Aorta (tissue), 5 donors: ENCODE measurements around the gene RNF113B. TPM values are rescaled to one million over a fixed set of nuclear protein-coding genes. Genes with fewer than 3 reads are reported as not detected.

Experiments
- ATAC-seq: fragments of 200-7000 bp; cut with Tn5 transposase; one replicate; pipeline ENCODE4 v1.9.1; 2022; ENCODE audit warnings: moderate library complexity; ENCODE audit not compliant: low FRiP score
- DNase-seq, 2 donors: peaks; one replicate each; pipeline ENCODE4 v3.0.0-alpha.2; 2020
- H3K27ac ChIP-seq, 2 donors: one replicate each; pipeline ENCODE4 v1.5.1; 2013; ENCODE audit warnings: low read length in 2 of 2, mild to moderate bottlenecking in 2 of 2, moderate library complexity in 2 of 2, control low read depth in 1 of 2, inconsistent platforms in 1 of 2, low read depth in 1 of 2
- H3K27me3 ChIP-seq, 2 donors: one replicate each; pipeline ENCODE4 v1.6.1; 2013; ENCODE audit warnings: control low read depth in 1 of 2, low read length in 1 of 2, mild to moderate bottlenecking in 1 of 2, moderate library complexity in 1 of 2; ENCODE audit not compliant: insufficient read depth in 2 of 2, control insufficient read depth in 1 of 2
- H3K36me3 ChIP-seq, 2 donors: one replicate each; pipeline ENCODE4 v1.6.1; 2013; ENCODE audit warnings: control low read depth in 1 of 2, low read length in 1 of 2, mild to moderate bottlenecking in 1 of 2; ENCODE audit not compliant: insufficient read depth in 2 of 2, control insufficient read depth in 1 of 2
- H3K4me1 ChIP-seq, 2 donors: one replicate each; pipeline ENCODE4 v1.6.1; 2013; ENCODE audit warnings: low read length in 2 of 2, control low read depth in 1 of 2, mild to moderate bottlenecking in 1 of 2, moderate library complexity in 1 of 2; ENCODE audit not compliant: insufficient read depth in 2 of 2, control insufficient read depth in 1 of 2
- H3K4me3 ChIP-seq, 2 donors: one replicate each; pipeline ENCODE4 v1.5.1; 2013; ENCODE audit warnings: low read length in 2 of 2, control low read depth in 1 of 2, mild to moderate bottlenecking in 1 of 2
- H3K9me3 ChIP-seq: one replicate; pipeline ENCODE4 v1.6.1; 2013; ENCODE audit warnings: mild to moderate bottlenecking, low read length; ENCODE audit not compliant: control insufficient read depth
- WGBS, 2 donors: extraction: QIAGEN DNeasy Blood & Tissue Kit; methylation state at CpG; one replicate each; pipeline ENCODE4 v1.1.7; 2013; 5-methylcytosine and 5-hydroxymethylcytosine counted together
- intact Hi-C, 2 donors: fragments of 100-400 bp; cut with DNase I; formaldehyde crosslinking; loops; one replicate each; pipeline versions ENCODE4 v1.14.2 to v1.15.0; 2022
- long read RNA-seq, 2 donors: library from polyadenylated mRNA; unstranded; transcript quantifications; one replicate each; pipeline ENCODE4 v2.0.0, GENCODE V29; 2020 to 2021
- polyA plus RNA-seq, 2 donors: library from polyadenylated mRNA; stranded (reverse); fragments of 200-250 nt; gene quantifications; one replicate each; pipeline ENCODE4 v1.2.3, GENCODE V29; 2013
- total RNA-seq, 2 donors: library from RNA; stranded (reverse); fragmentation: NEBNext Ultra II Directional; extraction: Animal tissue kit (Norgen Biotek cat#: 25700); gene quantifications; one replicate each; pipeline ENCODE4 v1.2.1, GENCODE V29; 2021
- donor health status: healthy with polysubstance abuse.
- donor health status: Bipolar disorder and iron deficiency.
- donor health status: DM: no; HTN: no; CAD: no.
- donor health status: DM: no; HTN: no; CAD: no.
- donor health status: DM: yes; HTN: yes; CAD: no.

Gene RNF113B
- not detected for total RNA-seq
- polyA plus RNA-seq = not detected
- long read RNA-seq, donor 1 = 0 reads
- long read RNA-seq, donor 2 = 0 reads

DNA sequence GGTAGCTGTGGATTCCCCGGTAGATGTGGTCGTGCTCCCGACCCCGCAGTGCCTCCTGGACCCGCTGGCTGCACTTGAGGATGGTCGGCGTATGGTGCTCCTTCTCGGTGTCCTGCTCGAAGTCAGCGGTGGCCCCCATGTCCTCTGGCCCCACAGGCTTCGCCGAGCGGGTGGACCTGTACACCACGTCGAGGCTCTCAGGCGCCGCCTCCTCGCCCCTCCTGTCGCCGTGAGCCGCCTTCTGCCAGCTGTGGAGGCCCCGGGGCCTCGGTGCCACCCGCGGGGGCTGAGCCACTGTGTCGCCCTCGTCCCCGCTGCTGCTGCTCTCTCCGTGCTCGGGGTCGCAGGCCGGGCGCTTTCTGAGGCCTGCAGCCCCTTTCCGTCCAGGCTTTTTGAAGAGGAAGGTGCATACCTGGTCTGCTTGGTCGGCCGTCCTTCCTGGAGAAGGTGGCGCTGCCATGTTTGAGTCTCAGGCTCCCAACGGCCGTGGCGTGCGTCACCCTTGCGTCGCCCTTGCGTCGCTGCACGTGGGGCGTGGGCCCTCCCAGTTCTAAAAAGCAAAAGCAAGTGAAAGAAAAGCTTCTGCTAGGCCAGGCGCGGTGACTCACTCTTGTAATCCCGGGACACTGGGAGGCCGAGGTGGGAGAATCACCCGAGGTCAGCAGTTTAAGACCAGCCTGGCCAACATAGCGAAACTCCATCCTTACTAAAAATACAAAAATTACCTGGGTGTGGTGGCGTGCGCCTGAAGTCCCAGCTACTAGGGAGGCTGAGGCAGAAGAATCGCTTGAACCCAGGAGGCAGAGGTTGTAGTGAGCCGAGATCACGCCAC is at the start of gene RNF113B:
TSS of gene RNF113B (minus strand) at position 493 of the 832 bp plus-strand sequence. CDS start at position 460, 33 bp downstream.
- Histone ChIP-seq H3K9me3 (no peaks in the 10 kb centered on the region), H3K27ac (no peak within 1 kb of the TSS), H3K4me3 (no peak within 1 kb of the TSS), H3K4me1 (peaks cover 0 to 3% of the 10 kb centered on the region in 2 donors), H3K27me3 (no peaks in the 10 kb centered on the region), H3K36me3 (no peaks in the 10 kb centered on the region)
- DNase-seq (no peak), ATAC-seq (peak; percentile 40)
- intact Hi-C loops = no loop called here
- WGBS, 2 donors = 95% methylated on average over 54 to 58 of the region's 58 CpGs

DNA sequence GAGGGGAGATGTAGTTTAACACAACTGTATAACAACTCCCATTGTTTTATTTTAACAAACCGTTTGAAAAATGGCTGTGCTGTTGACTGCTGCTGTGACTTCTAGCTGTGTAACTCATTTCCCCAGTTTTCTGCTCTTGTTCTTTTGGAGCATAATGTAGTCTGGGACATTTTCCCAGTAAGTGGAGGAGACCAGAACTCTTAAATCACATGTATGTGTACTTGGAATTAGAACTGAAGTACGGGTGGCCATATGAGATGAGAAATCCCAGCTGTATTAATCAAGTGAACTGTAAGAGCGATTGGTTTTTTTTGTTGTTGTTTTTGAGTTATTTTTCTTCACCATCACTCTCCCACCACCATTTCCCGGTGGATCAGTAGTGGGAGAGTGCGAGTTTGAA is 49.4 kb upstream of the RNF113B start:
- intact Hi-C loops = no loop called here
- Histone ChIP-seq H3K9me3 (no peaks in the 10 kb centered on the region), H3K27me3 (no peaks in the 10 kb centered on the region), H3K4me3 (no peak overlapping the region), H3K4me1 (peaks cover 0 to 3% of the 10 kb centered on the region in 2 donors), H3K36me3 (no peaks in the 10 kb centered on the region), H3K27ac (no peak overlapping the region)
- WGBS, 2 donors = 65 to 66% methylated on average over 5 of the region's 5 CpGs
- ATAC-seq (no peak), DNase-seq (no peak)

DNA sequence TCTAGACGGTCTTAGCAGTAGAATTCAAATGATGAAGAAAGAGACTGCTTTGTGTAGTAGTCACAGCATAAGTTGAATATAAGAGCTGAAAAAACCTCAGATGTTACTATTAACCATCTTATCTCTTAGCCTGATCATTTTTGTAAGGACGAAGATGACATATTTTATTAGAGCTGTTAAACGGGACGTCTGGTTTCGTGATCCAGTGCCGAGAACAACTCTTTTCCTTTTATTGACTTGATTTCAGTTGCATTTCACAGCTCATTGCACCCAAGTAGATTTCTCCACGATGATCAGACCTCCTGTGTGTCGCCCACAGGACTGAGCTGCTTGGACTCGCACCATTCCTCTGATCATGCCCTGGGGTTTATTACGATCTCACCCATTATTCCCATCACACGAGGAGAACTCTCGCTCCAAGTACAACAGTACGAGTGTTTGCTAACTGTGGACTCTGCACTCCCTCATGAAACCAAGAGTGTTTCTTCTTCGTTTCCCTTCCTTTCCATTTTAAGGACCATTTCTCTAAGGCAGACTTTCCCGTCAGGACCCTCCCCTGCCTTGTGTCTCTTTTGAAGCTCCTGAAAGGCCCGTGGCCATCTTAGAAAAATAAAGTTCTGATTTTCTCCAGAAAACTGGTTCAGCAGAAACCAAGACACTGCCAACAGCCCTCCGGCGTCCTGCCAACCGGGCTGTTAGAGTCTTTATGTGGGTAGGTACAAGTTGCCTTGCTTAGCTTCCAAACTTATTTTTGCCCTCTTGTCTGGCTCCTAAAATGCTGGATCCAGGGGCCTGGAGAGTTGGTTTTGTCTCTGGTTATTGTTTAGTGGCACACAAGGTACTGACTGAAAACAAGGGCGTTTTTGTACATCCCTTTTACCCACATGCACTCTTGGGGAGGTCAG is 48.2 kb upstream of the RNF113B start:
- Histone ChIP-seq H3K36me3 (no peaks in the 10 kb centered on the region), H3K9me3 (no peaks in the 10 kb centered on the region), H3K4me3 (no peak overlapping the region), H3K27ac (no peak overlapping the region), H3K4me1 (peaks cover 0 to 5% of the 10 kb centered on the region in 2 donors), H3K27me3 (no peaks in the 10 kb centered on the region)
- ATAC-seq = no peak
- DNase-seq = no peak
- 63 to 75% methylated on average over 20 of the region's 20 CpGs for WGBS, 2 donors
- intact Hi-C loops = no loop called here

DNA sequence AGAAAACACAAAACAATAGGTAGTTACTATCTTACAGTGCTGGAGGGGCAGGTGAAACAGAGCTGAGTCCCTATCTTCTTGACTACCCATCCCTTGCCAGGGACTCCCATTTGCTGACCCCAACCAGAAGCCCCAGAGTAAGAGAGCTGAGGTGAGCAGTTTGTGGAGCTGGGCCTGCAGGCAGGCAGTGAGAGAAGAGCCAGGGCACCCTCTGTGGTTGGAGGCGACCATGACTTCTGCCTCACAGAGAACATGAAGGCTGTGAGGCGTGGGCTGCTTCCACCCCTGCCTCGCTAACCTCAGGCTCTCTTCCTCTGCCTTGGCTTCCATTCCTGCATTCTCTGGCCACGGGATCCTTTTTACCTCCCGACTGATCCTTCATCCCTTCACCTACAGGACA is 47.5 kb upstream of the RNF113B start:
- 84 to 88% methylated on average over 5 of the region's 5 CpGs for WGBS, 2 donors
- H3K9me3 ChIP-seq = no peaks in the 10 kb centered on the region
- H3K27me3 ChIP-seq = no peaks in the 10 kb centered on the region
- intact Hi-C loops = no loop called here
- H3K4me3 ChIP-seq = no peak overlapping the region
- DNase-seq = no peak
- no peak overlapping the region for H3K27ac ChIP-seq
- H3K36me3 ChIP-seq = no peaks in the 10 kb centered on the region
- peaks cover 0 to 5% of the 10 kb centered on the region in 2 donors for H3K4me1 ChIP-seq
- no peak for ATAC-seq

DNA sequence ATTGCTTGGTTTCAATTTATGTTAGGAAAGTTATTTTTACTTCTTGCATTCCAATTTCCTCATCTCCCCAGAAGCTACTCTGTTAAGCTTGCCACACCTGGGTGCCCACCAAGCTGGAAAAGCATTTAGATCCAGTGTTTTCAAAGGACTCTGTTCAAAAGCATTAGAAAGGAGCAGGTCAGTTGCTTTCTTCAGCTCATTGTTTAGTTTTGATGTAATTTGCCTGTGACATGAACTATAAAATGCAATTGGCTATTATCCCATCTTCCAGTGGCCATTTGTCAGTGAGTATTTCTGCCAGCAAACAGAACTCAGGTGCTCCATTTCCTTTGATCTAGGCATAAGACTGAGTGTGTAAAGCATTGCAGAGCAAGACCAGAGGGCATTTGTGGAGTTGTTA is 46.7 kb upstream of the RNF113B start:
- no peaks in the 10 kb centered on the region for H3K27me3 ChIP-seq
- peaks cover 0 to 5% of the 10 kb centered on the region in 2 donors for H3K4me1 ChIP-seq
- intact Hi-C loops = no loop called here
- no peaks in the 10 kb centered on the region for H3K9me3 ChIP-seq
- ATAC-seq (no peak), DNase-seq (no peak)
- no peak overlapping the region for H3K27ac ChIP-seq
- H3K4me3 ChIP-seq = no peak overlapping the region
- H3K36me3 ChIP-seq = no peaks in the 10 kb centered on the region

DNA sequence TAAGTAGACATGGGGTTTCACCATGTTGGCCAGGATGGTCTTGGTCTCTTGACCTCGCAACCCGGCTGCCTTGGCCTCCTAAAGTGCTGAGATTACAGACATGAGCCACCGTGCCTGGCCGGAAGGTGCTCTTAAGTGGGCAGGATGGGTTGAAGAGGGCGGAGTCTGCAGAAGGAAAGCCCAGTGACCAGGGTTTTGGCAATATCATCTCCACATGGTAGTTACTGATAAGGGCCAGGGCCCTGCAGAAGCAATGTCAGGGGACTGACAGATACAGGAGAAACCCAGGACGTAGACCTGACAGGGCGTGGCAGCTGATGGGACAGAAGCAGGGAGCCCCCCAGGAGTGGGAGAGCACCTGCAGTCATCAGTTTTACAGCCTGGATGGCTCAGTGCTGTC is 45.7 kb upstream of the RNF113B start:
- Histone ChIP-seq H3K4me1 (peaks cover 0 to 5% of the 10 kb centered on the region in 2 donors), H3K9me3 (no peaks in the 10 kb centered on the region), H3K27me3 (no peaks in the 10 kb centered on the region), H3K4me3 (no peak overlapping the region), H3K27ac (no peak overlapping the region), H3K36me3 (no peaks in the 10 kb centered on the region)
- ATAC-seq (no peak), DNase-seq (no peak)
- intact Hi-C loops = no loop called here
- WGBS, 2 donors = 92 to 96% methylated on average over 7 of the region's 7 CpGs

DNA sequence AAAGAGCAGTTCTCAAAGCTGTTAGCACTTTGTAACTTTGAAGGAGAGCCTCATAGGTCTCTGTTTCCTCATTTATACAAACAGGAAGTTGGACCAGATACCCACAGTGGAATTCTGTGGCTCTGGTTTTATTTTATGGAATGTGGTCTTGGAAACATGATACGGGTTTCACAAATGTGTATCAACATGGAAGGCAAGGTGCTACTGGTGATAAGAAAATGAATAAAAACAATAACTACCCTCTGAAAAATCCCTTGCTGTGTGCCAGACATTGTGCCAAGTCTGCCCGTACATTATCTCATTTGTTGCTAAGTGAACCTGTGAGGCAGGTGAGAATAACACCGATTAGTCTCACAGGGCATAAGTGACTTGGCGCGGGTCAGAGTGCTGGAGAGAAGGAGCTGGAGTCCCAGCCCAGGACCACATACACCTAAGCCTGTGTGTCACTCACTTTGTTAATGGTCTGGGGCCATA is 45.0 kb upstream of the RNF113B start:
- no peaks in the 10 kb centered on the region for H3K36me3 ChIP-seq
- no peak overlapping the region for H3K4me3 ChIP-seq

DNA sequence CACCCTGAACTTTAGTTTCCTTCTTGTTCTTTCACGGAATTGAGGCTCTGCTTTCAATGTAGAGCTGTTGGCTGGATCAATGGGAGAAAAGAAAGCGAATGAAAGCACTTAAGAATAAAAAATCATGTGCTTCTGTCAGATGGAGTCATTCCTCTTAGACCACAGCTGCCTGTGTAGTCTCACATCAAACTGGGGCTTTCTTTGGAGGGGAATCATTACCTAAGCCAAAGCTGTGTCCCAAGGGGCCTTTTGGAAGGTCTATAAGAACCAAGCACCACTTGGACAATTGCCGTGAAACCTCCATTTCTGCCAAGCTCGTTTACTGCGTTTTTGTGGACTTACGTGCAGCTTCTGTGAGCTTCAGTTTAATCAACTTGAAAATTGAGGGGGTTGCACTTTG is 44.2 kb upstream of the RNF113B start:
- Histone ChIP-seq H3K9me3 (no peaks in the 10 kb centered on the region), H3K4me1 (peaks cover 0 to 5% of the 10 kb centered on the region in 2 donors), H3K27ac (no peak overlapping the region), H3K27me3 (no peaks in the 10 kb centered on the region), H3K4me3 (no peak overlapping the region), H3K36me3 (no peaks in the 10 kb centered on the region)
- DNase-seq = no peak
- intact Hi-C loops = no loop called here
- 23 to 26% methylated on average over 6 of the region's 6 CpGs for WGBS, 2 donors
- ATAC-seq = no peak

More for the DNA sequence above, 45.0 kb upstream of the RNF113B start:
- intact Hi-C loops = no loop called here
- Histone ChIP-seq H3K27me3 (no peaks in the 10 kb centered on the region), H3K9me3 (no peaks in the 10 kb centered on the region), H3K27ac (no peak overlapping the region), H3K4me1 (peaks cover 0 to 5% of the 10 kb centered on the region in 2 donors)
- 51 to 53% methylated on average over 5 of the region's 5 CpGs for WGBS, 2 donors
- ATAC-seq (no peak), DNase-seq (no peak)
